ENCODE data around the gene FLT3.
A peak's percentile ranks its signal among the peaks of the same experiment; 100 is the strongest.

The FLT3 gene

GRCh38 chr13:28138012-28138755, 37.8 kb upstream of the FLT3 start, which contains the start of gene PAN3:
Gene PAN3 (plus strand): TSS chr13:28138545. CDS start chr13:28138658, 113 bp downstream.
- H3K4me3 ChIP-seq (ENCODE audit: low read depth, low read length), result peak within 1 kb of the TSS; percentile 96
- DNase-seq (ENCODE audit: low read depth), result peak; percentile 96
- TF ChIP-seq CTCF (IDR thresholded peaks at IDR 0.05; ENCODE audit: low read depth, low read length) (no peak), MYC (IDR thresholded peaks at IDR 0.05; ENCODE audit: low read depth, low read length) (peak; percentile 82), POLR2A (IDR thresholded peaks at IDR 0.05; ENCODE audit: extremely low read depth, insufficient read length) (peak; percentile 95), MAX (IDR thresholded peaks at IDR 0.05; ENCODE audit: low read depth, low read length) (peak; percentile 76)

- TF ChIP-seq MYC (IDR thresholded peaks at IDR 0.05; ENCODE audit: low read depth, low read length), result no peak
- TF ChIP-seq POLR2A (IDR thresholded peaks at IDR 0.05; ENCODE audit: extremely low read depth, insufficient read length), result no peak
- no peak for TF ChIP-seq MAX (IDR thresholded peaks at IDR 0.05; ENCODE audit: low read depth, low read length)
- TF ChIP-seq CTCF (IDR thresholded peaks at IDR 0.05; ENCODE audit: low read depth, low read length), result no peak
- H3K4me3 ChIP-seq (ENCODE audit: low read depth, low read length), result peak overlapping the region; percentile 96
- no peak for DNase-seq (ENCODE audit: low read depth)
Measured at GRCh38 chr13:28137596-28137995, 37.2 kb upstream of the FLT3 start.

- H3K4me3 ChIP-seq (ENCODE audit: low read depth, low read length), result peak overlapping the region; percentile 96
- TF ChIP-seq MAX (IDR thresholded peaks at IDR 0.05; ENCODE audit: low read depth, low read length), result no peak
- TF ChIP-seq POLR2A (IDR thresholded peaks at IDR 0.05; ENCODE audit: extremely low read depth, insufficient read length), result peak; percentile 3
- peak; percentile 39 for DNase-seq (ENCODE audit: low read depth)
Measured at GRCh38 chr13:28136916-28137315, 36.5 kb upstream of the FLT3 start.

- TF ChIP-seq MAX (IDR thresholded peaks at IDR 0.05; ENCODE audit: low read depth, low read length), result no peak
- DNase-seq (ENCODE audit: low read depth), result no peak
- H3K4me3 ChIP-seq (ENCODE audit: low read depth, low read length), result no peak overlapping the region
Measured at GRCh38 chr13:28131646-28132045, 31.3 kb upstream of the FLT3 start.

- no peak overlapping the region for H3K4me3 ChIP-seq (ENCODE audit: low read depth, low read length)
- TF ChIP-seq MAX (IDR thresholded peaks at IDR 0.05; ENCODE audit: low read depth, low read length) (no peak), POLR2A (IDR thresholded peaks at IDR 0.05; ENCODE audit: extremely low read depth, insufficient read length) (no peak), MYC (IDR thresholded peaks at IDR 0.05; ENCODE audit: low read depth, low read length) (no peak), CTCF (IDR thresholded peaks at IDR 0.05; ENCODE audit: low read depth, low read length) (no peak)
- no peak for DNase-seq (ENCODE audit: low read depth)
Measured at GRCh38 chr13:28129911-28130693, 29.7 kb upstream of the FLT3 start.

GRCh38 chr13:28128926-28129325, 28.6 kb upstream of the FLT3 start:
- DNase-seq (ENCODE audit: low read depth), result peak; percentile 70
- TF ChIP-seq MYC (IDR thresholded peaks at IDR 0.05; ENCODE audit: low read depth, low read length) (no peak), MAX (IDR thresholded peaks at IDR 0.05; ENCODE audit: low read depth, low read length) (no peak), POLR2A (IDR thresholded peaks at IDR 0.05; ENCODE audit: extremely low read depth, insufficient read length) (no peak), CTCF (IDR thresholded peaks at IDR 0.05; ENCODE audit: low read depth, low read length) (no peak)
- H3K4me3 ChIP-seq (ENCODE audit: low read depth, low read length), result no peak overlapping the region
